Keratinocyte (primary cell): Measurements from ENCODE around the gene TNIP1. TPM values are rescaled to one million over a fixed set of nuclear protein-coding genes. Genes with fewer than 3 reads are reported as not detected.

ENCODE experiments used
- DNase-seq: peaks from one replicate; pipeline ENCODE4 v3.0.0-alpha.2; 2011; ENCODE audit warnings: low read depth, missing footprints, low spot score
- FAIRE-seq: peaks from 2 replicates; lab custom pipeline; 2011; peaks lifted over from hg19 to GRCh38; lab: Jason Lieb, UNC
- H2AFZ ChIP-seq: 2 replicates; pipeline ENCODE4 v1.6.0; 2012; ENCODE audit warnings: low read length, control low read depth, inconsistent platforms; ENCODE audit not compliant: control insufficient read depth
- H3K27ac ChIP-seq: 2 replicates; pipeline ENCODE4 v1.5.1; 2011; ENCODE audit warnings: low read length; ENCODE audit not compliant: control insufficient read depth, insufficient read depth
- H3K27me3 ChIP-seq: 3 replicates; pipeline ENCODE4 v1.6.0; 2011; ENCODE audit warnings: low read length; ENCODE audit not compliant: control insufficient read depth, insufficient read depth; ENCODE audit errors: extremely low read depth
- H3K36me3 ChIP-seq, 2 experiments: 2 replicates in 1 of 2; 3 replicates in 1 of 2; pipeline ENCODE4 v1.5.1; 2011; ENCODE audit warnings: low read length in 2 of 2, mild to moderate bottlenecking in 1 of 2; ENCODE audit not compliant: control insufficient read depth in 2 of 2, insufficient read depth in 2 of 2; ENCODE audit errors: extremely low read depth in 1 of 2
- H3K4me1 ChIP-seq: 3 replicates; pipeline ENCODE4 v1.5.1; 2011; ENCODE audit warnings: low read length; ENCODE audit not compliant: control insufficient read depth, insufficient read depth; ENCODE audit errors: extremely low read depth
- H3K4me2 ChIP-seq: 3 replicates; pipeline ENCODE4 v1.6.0; 2011; ENCODE audit warnings: low read depth, low read length; ENCODE audit not compliant: control insufficient read depth, insufficient read depth; ENCODE audit errors: extremely low read depth
- H3K4me3 ChIP-seq, 3 experiments: fragments of 200-600 bp in 1 of 3; sonication (generic) in 1 of 3; 2 replicates in 2 of 3; 3 replicates in 1 of 3; pipeline ENCODE4 v1.5.1; 2011 to 2016; ENCODE audit warnings: low read length in 3 of 3, mild to moderate bottlenecking in 3 of 3, control low read depth in 2 of 3, inconsistent platforms in 1 of 3, low read depth in 1 of 3, mixed read lengths in 1 of 3, mixed run types in 1 of 3, moderate library complexity in 1 of 3; ENCODE audit not compliant: control insufficient read depth in 2 of 3, insufficient read depth in 2 of 3; ENCODE audit errors: extremely low read depth in 1 of 3
- H3K79me2 ChIP-seq: 2 replicates; pipeline ENCODE4 v1.6.0; 2012; ENCODE audit warnings: low read length; ENCODE audit not compliant: control insufficient read depth, insufficient read depth
- H3K9ac ChIP-seq: 3 replicates; pipeline ENCODE4 v1.6.0; 2011; ENCODE audit warnings: low read length; ENCODE audit not compliant: control insufficient read depth, insufficient read depth; ENCODE audit errors: extremely low read depth
- H3K9me1 ChIP-seq: 3 replicates; pipeline ENCODE4 v1.6.0; 2011; ENCODE audit warnings: low read length; ENCODE audit not compliant: control insufficient read depth, insufficient read depth; ENCODE audit errors: extremely low read depth
- H3K9me3 ChIP-seq: 2 replicates; pipeline ENCODE4 v1.5.1; 2012; ENCODE audit warnings: low read depth, low read length; ENCODE audit not compliant: control insufficient read depth
- H4K20me1 ChIP-seq: 3 replicates; pipeline ENCODE4 v1.6.0; 2011; ENCODE audit warnings: low read length; ENCODE audit not compliant: control insufficient read depth, insufficient read depth; ENCODE audit errors: extremely low read depth
- CTCF ChIP-seq, 3 experiments: IDR thresholded peaks in 1 of 3; conservative IDR thresholded peaks in 1 of 3; optimal IDR thresholded peaks in 1 of 3; 2 replicates in 2 of 3; 3 replicates in 1 of 3; pipeline versions ENCODE3 to v1.5.1; 2011; ENCODE audit warnings: low read length in 3 of 3, mild to moderate bottlenecking in 3 of 3, moderate library complexity in 2 of 3, control low read depth in 1 of 3, inconsistent platforms in 1 of 3; ENCODE audit not compliant: insufficient read depth in 2 of 3; ENCODE audit errors: extremely low read depth in 1 of 3
- EZH2 ChIP-seq: IDR thresholded peaks from one replicate; pipeline ENCODE4 v1.6.1; 2012; ENCODE audit warnings: inconsistent platforms, mild to moderate bottlenecking, low read length, moderate library complexity
- dilution Hi-C: fragments of 300-500 bp; cut with MboI; formaldehyde crosslinking; loops from one replicate; pipeline ENCODE4 v1.7.0; 2020; ENCODE audit warnings: low sequenced_read_pairs; ENCODE audit not compliant: extremely low pct_ligation_motif_present
- polyA plus RNA-seq, 5 experiments: library from polyadenylated mRNA; depleted of rRNA in 3 of 5; stranded (reverse) in 3 of 5; stranded (forward) in 1 of 5; unstranded in 1 of 5; fragments of >200 nt; gene quantifications; 1 replicate in 1 of 5; 2 replicates in 3 of 5; 3 replicates in 1 of 5; pipeline versions ENCODE4 v1.2.1 to v1.2.3, GENCODE V29; 2011 to 2012; ENCODE audit warnings: missing spikeins in 2 of 5, low read depth in 1 of 5, low replicate concordance in 1 of 5

Gene TNIP1
- polyA plus RNA-seq, 1 donor (not counting 4 experiments of a cell fraction or from before 2014, with no cell fraction given): 47.9 TPM

- H3K4me2 ChIP-seq: no peak overlapping the region
- dilution Hi-C loops: no loop called here
- H4K20me1 ChIP-seq: no peaks in the 10 kb centered on the region
- H3K4me3 ChIP-seq: no peak overlapping the region
- no peak overlapping the region for H3K9ac ChIP-seq
- H3K27me3 ChIP-seq: no peaks in the 10 kb centered on the region
- H3K27ac ChIP-seq: no peak overlapping the region
- H2AFZ ChIP-seq: no peak overlapping the region
- no peaks in the 10 kb centered on the region for H3K36me3 ChIP-seq
- DNase-seq (no peak), FAIRE-seq (no peak)
- TF ChIP-seq EZH2 (no peak), CTCF (optimal IDR thresholded peaks at IDR 0.05 in 1 of 3, IDR thresholded peaks at IDR 0.05 in 1 of 3, conservative IDR thresholded peaks at IDR 0.05 in 1 of 3; ENCODE audit: extremely low read depth in 1 of 3, insufficient read depth in 2 of 3, low read length in 3 of 3) (no peak)
- H3K9me1 ChIP-seq: no peaks in the 10 kb centered on the region
- H3K4me1 ChIP-seq: no peaks in the 10 kb centered on the region
- no peaks in the 10 kb centered on the region for H3K79me2 ChIP-seq
- no peaks in the 10 kb centered on the region for H3K9me3 ChIP-seq
Measured at GRCh38 chr5:151110992-151111391, 30.2 kb upstream of the TNIP1 start.

GRCh38 chr5:151110122-151110681 is 29.4 kb upstream of the TNIP1 start:
- no peak overlapping the region for H3K27ac ChIP-seq
- TF ChIP-seq EZH2: no peak
- TF ChIP-seq CTCF (optimal IDR thresholded peaks at IDR 0.05 in 1 of 3, IDR thresholded peaks at IDR 0.05 in 1 of 3, conservative IDR thresholded peaks at IDR 0.05 in 1 of 3; ENCODE audit: extremely low read depth in 1 of 3, insufficient read depth in 2 of 3, low read length in 3 of 3): no peak
- H4K20me1 ChIP-seq: no peaks in the 10 kb centered on the region
- H3K9ac ChIP-seq: no peak overlapping the region
- H3K9me3 ChIP-seq: no peaks in the 10 kb centered on the region
- H3K27me3 ChIP-seq: no peaks in the 10 kb centered on the region
- H3K4me3 ChIP-seq: no peak overlapping the region
- no peak for FAIRE-seq
- dilution Hi-C loops: no loop called here
- no peak overlapping the region for H2AFZ ChIP-seq
- no peaks in the 10 kb centered on the region for H3K4me1 ChIP-seq
- no peaks in the 10 kb centered on the region for H3K36me3 ChIP-seq
- no peak for DNase-seq
- no peaks in the 10 kb centered on the region for H3K9me1 ChIP-seq
- H3K4me2 ChIP-seq: no peak overlapping the region
- H3K79me2 ChIP-seq: no peaks in the 10 kb centered on the region
